Naive B cell (primary cell): ENCODE measurements around the gene FRZB. TPM values are rescaled to one million over a fixed set of nuclear protein-coding genes. Genes with fewer than 3 reads are reported as not detected.
"Not testable (repeated sequence)": the region's sequence is repeated elsewhere in the genome, so short reads cannot be mapped to it uniquely, and the experiment has no call there.

ENCODE experiments used
- ATAC-seq, 2 donors: fragments of 150-1000 bp; cut with Tn5 transposase; 2 replicates each; pipeline ENCODE4 v1.10.0; 2021; ENCODE audit warnings: low read depth in 2 of 2, mild to moderate bottlenecking in 2 of 2, moderate library complexity in 2 of 2
- DNase-seq: peaks from one replicate; pipeline ENCODE4 v3.0.0; 2022
- H3K27ac Mint-ChIP-seq, 6 donors: one replicate each; pipeline ENCODE4 v1.8.0; 2020 to 2022; ENCODE audit warnings: mild to moderate bottlenecking in 6 of 6, mixed read lengths in 6 of 6, moderate library complexity in 5 of 6, inconsistent platforms in 2 of 6
- H3K27me3 Mint-ChIP-seq, 3 donors: one replicate each; pipeline ENCODE4 v1.8.0; 2021 to 2022; ENCODE audit warnings: mixed read lengths in 3 of 3, mild to moderate bottlenecking in 1 of 3
- H3K36me3 Mint-ChIP-seq, 2 donors: one replicate each; pipeline ENCODE4 v1.8.0; 2020 to 2022; ENCODE audit warnings: mixed read lengths in 2 of 2, inconsistent platforms in 1 of 2, mild to moderate bottlenecking in 1 of 2
- H3K4me1 Mint-ChIP-seq, 3 donors: one replicate each; pipeline ENCODE4 v1.8.0; 2020 to 2022; ENCODE audit warnings: mixed read lengths in 3 of 3, inconsistent platforms in 1 of 3, mild to moderate bottlenecking in 1 of 3, moderate library complexity in 1 of 3
- H3K4me3 Mint-ChIP-seq, 8 donors: one replicate each; pipeline ENCODE4 v1.8.0; 2020 to 2022; ENCODE audit warnings: mild to moderate bottlenecking in 8 of 8, mixed read lengths in 8 of 8, moderate library complexity in 8 of 8, inconsistent platforms in 2 of 8
- H3K9me3 Mint-ChIP-seq, 7 donors: one replicate each; pipeline ENCODE4 v1.8.0; 2020 to 2022; ENCODE audit warnings: mixed read lengths in 7 of 7, mild to moderate bottlenecking in 5 of 7, inconsistent platforms in 2 of 7, moderate library complexity in 1 of 7
- polyA plus RNA-seq, 6 donors: library from polyadenylated mRNA; unstranded; fragments of 300-500 nt; fragmentation: Illumina TruSeq; gene quantifications; one replicate each; pipeline ENCODE4 v1.2.3, GENCODE V29; 2021; ENCODE audit warnings: low read depth in 6 of 6

FRZB gene
- polyA plus RNA-seq, 6 donors from 2014 or later = not detected

DNA sequence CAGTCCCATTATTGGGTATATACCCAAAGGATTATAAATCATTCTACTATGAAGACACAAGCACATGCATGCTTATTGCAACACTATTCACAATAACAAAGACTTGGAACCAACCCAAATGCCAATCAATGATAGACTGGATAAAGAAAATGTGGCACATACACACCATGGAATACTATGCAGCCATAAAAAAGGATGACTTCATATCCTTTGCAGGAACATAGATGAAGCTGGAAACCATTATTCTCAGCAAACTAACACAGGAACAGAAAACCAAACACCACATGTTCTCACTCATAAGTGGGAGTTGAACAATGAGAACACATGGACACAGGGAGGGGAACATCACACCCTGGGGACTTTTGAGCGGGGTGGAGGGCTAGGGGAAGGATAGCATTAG lies 13.7 kb upstream of the FRZB start:
- ATAC-seq, DNase-seq, H3K36me3 Mint-ChIP-seq, H3K27ac Mint-ChIP-seq, H3K27me3 Mint-ChIP-seq, H3K4me3 Mint-ChIP-seq, H3K4me1 Mint-ChIP-seq: not testable (repeated sequence)
- H3K9me3 Mint-ChIP-seq = peaks cover 11 to 39% (median 19%) of the 10 kb centered on the region in 7 donors

DNA sequence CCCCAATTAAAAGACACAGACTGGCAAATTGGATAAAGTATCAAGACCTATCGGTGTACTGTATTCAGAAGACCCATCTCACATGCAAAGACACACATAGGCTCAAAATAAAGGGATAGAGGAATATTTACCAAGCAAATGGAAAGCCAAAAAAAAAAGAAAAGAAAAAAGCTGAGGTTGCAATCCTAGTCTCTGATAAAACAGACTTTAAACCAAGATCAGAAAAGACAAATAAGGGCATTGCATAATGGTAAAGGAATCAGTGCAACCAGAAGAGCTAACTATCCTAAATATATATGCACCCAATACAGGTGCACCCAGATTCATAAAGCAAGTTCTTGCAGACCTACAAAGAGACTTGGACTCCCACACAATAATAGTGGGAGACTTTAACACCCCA lies 10.2 kb upstream of the FRZB start:
- not testable (repeated sequence) for H3K4me1 Mint-ChIP-seq

DNA sequence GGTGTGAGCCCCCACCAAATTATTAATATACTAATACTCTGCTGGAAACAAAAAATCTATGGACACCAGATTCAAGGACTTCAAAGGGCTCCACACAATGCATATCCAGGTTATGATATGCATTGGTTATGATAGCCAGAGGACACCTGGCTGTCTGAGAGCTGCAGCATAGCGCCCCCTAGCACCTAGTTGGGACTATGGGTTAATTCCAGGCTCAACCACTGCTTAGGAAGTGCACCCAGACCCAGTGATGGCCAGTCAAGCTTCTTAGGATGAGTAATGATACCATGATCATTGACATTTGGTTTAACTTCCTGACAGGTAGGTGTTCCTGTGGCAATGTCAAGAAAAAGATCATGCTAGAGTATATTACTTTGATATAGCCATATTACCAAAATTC lies 3.8 kb upstream of the FRZB start:
- no peak for DNase-seq
- no peak overlapping the region for H3K27ac Mint-ChIP-seq

More for the DNA sequence above, 10.2 kb upstream of the FRZB start:
- not testable (repeated sequence) for ATAC-seq, H3K27me3 Mint-ChIP-seq, H3K4me3 Mint-ChIP-seq, H3K27ac Mint-ChIP-seq, H3K36me3 Mint-ChIP-seq, DNase-seq
- H3K9me3 Mint-ChIP-seq = peaks cover 11 to 52% (median 19%) of the 10 kb centered on the region in 7 donors

DNA sequence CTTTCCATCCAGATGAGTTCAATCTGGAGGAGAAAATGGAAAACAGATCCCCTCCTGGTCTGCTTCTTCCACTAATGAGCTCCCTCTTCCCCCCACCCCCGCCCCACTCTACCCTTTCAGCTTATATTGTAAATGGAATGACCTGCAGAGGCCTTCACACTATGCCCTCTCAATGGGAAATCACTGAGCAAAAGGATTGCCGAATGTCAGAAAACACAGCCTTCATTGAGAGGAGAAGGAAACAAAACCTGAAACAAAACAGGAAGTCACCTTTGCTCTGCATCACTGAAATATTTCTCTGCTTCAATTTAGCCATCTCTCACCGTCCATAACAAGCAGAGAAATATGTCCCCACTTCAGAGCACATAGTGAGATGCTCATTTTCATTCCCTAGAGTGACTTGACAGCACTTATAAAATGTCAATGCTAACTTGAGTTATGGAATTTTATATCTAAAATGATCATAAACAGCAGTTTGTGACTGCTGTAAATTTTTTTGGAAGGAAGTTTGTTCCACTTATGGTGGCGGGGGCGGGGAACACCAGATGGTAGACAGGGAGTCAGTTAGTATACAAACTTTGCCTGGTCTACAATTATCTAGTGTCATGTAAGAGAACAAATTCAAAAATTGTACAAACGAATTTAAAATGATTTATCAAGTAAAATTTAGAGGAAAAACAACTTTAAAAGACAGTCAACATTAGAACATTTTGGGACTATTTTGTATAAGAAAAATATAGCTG lies 1.8 kb upstream of the FRZB start:
- H3K4me3 Mint-ChIP-seq = no peak overlapping the region

More for the DNA sequence above, 3.8 kb upstream of the FRZB start:
- peaks cover 42 to 54% (median 43%) of the 10 kb centered on the region in 3 donors for H3K27me3 Mint-ChIP-seq
- H3K4me3 Mint-ChIP-seq = no peak overlapping the region
- ATAC-seq = no peak
- peaks cover 0 to 17% (median 4%) of the 10 kb centered on the region in 7 donors for H3K9me3 Mint-ChIP-seq
- peaks cover 13 to 19% (median 19%) of the 10 kb centered on the region in 3 donors for H3K4me1 Mint-ChIP-seq
- H3K36me3 Mint-ChIP-seq = peaks cover 0 to 14% of the 10 kb centered on the region in 2 donors

DNA sequence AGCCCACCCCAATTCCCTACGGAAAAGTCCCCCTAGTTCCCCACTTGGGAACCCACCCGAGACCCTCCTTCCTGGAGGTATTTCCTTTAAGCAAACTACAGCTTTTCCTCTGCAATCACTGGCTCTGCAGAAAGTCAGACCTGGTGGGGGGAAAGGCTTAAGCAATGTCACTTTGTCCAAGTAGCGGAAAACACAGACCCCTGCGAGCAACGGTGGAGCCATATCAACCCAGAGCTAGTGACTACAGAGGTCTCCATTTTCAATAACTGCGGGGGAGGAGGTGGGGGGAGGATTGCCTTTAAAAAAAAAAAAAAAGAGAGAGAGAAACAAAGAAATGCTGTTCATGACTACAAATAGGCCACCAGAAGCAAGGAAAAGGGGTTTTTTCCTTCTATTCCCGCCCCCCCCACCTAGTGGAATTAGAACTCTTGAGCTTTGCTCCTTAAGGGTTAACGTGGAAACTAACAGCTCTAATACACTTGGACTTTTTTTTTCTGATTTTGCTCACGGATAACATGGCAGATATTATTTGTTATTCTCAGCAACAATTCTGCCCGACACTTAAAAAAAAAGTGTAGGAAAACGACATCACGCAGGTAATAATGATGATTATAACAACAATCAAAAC lies 1.1 kb upstream of the FRZB start:
- peak overlapping the region in 2 of 8 donors; percentile 25 to 74 for H3K4me3 Mint-ChIP-seq
- DNase-seq (no peak), ATAC-seq (no peak)
- peaks cover 59 to 70% (median 60%) of the 10 kb centered on the region in 3 donors for H3K27me3 Mint-ChIP-seq
- H3K9me3 Mint-ChIP-seq = peaks cover 0 to 3% (median 0%) of the 10 kb centered on the region in 7 donors
- peaks cover 0 to 14% of the 10 kb centered on the region in 2 donors for H3K36me3 Mint-ChIP-seq
- no peak overlapping the region for H3K27ac Mint-ChIP-seq
- H3K4me1 Mint-ChIP-seq = peaks cover 13 to 19% (median 19%) of the 10 kb centered on the region in 3 donors

More for the DNA sequence above, 1.8 kb upstream of the FRZB start:
- H3K9me3 Mint-ChIP-seq = peaks cover 0 to 6% (median 0%) of the 10 kb centered on the region in 7 donors
- ATAC-seq (no peak), DNase-seq (no peak)
- peaks cover 13 to 19% (median 19%) of the 10 kb centered on the region in 3 donors for H3K4me1 Mint-ChIP-seq
- H3K27ac Mint-ChIP-seq = no peak overlapping the region
- peaks cover 59 to 67% (median 60%) of the 10 kb centered on the region in 3 donors for H3K27me3 Mint-ChIP-seq
- H3K36me3 Mint-ChIP-seq = peaks cover 0 to 14% of the 10 kb centered on the region in 2 donors

DNA sequence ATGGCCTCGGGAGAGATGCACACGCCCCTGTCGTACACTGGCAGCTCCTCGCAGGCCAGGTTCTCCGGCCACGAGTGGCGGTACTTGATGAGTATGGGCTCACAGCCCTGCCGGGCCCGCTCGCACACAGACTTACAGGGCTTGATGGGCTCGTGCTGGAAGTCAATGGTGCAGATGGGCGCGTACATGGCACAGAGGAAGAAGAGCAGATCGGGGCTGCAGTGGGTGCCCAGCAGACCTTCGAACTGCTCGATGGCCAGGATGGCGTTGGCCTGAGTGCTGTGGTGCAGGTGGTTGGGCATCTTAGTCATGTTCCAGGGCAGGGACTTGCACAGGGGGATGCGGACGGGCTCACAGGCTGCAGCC lies 359 bp downstream of the FRZB start:
- DNase-seq (no peak), ATAC-seq (peak in 1 of 2 donors; percentile 9)
- H3K9me3 Mint-ChIP-seq = no peaks in the 10 kb centered on the region
- H3K27ac Mint-ChIP-seq = peak overlapping the region in 2 of 6 donors; percentile 6 to 52
- H3K4me1 Mint-ChIP-seq = peaks cover 13 to 19% (median 19%) of the 10 kb centered on the region in 3 donors
- peaks cover 49 to 67% (median 52%) of the 10 kb centered on the region in 3 donors for H3K27me3 Mint-ChIP-seq
- peaks cover 0 to 14% of the 10 kb centered on the region in 2 donors for H3K36me3 Mint-ChIP-seq
- peak overlapping the region in 6 of 8 donors; percentile 34 to 74 (median 67) for H3K4me3 Mint-ChIP-seq

DNA sequence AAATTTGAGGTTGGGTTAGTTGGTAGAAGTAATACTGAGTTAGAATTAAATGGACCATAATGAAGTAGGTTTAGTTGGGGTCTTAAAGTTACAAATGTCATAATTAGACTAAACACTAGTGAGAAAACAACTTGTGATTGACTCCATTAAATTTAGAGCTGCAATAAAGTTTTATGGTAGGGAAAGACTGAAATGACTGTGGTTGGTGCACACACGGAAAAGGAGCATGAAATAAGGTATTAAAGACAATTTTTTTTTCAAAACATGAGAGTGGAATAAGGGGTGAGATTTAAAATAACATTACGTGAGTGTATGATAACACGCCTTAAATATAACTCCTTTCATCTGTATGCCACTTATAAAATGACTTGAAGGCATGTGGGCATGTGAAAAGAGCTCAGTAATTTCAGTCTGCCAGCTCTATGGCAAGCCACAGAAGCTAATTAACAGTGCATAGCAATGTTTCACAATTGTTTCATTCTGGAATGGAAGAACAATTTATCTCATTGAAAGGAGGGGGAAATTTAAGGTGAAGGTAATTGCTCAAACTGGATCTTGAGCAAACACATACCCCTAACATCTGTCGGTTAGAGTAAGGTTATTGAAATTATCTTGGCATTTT lies 1.4 kb downstream of the FRZB start:
- Mint-ChIP-seq H3K4me3 (peak overlapping the region in 2 of 8 donors; percentile 25 to 40), H3K27me3 (peaks cover 55 to 68% (median 58%) of the 10 kb centered on the region in 3 donors)

DNA sequence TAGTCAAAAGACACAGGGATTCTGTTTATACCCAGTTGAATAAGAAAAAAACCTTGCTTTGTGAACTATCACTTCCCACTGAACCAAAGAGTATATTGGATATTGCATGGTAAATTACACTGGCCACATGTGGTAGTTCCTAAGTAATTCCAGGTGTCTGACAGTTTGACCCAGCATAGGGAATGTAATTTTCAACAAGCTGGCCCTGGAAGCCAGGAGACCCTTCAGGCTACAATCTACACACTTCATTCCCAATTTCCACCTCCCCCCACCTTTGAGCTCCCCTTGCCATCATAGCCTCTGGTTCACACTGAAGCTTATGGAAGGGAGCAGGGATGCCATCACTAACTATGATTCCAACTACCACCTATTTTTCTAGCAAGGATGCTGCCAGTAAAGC lies 2.8 kb downstream of the FRZB start:
- no peak overlapping the region for H3K27ac Mint-ChIP-seq
- ATAC-seq = no peak
- no peak for DNase-seq
- H3K4me3 Mint-ChIP-seq = no peak overlapping the region
- peaks cover 56 to 60% (median 57%) of the 10 kb centered on the region in 3 donors for H3K27me3 Mint-ChIP-seq
- peaks cover 13 to 19% (median 19%) of the 10 kb centered on the region in 3 donors for H3K4me1 Mint-ChIP-seq
- H3K9me3 Mint-ChIP-seq = no peaks in the 10 kb centered on the region
- H3K36me3 Mint-ChIP-seq = peaks cover 0 to 14% of the 10 kb centered on the region in 2 donors

More for the DNA sequence above, 1.4 kb downstream of the FRZB start:
- Mint-ChIP-seq H3K27ac (no peak overlapping the region), H3K36me3 (peaks cover 0 to 14% of the 10 kb centered on the region in 2 donors), H3K4me1 (peaks cover 13 to 19% (median 19%) of the 10 kb centered on the region in 3 donors), H3K9me3 (no peaks in the 10 kb centered on the region)
- ATAC-seq (no peak), DNase-seq (no peak)

DNA sequence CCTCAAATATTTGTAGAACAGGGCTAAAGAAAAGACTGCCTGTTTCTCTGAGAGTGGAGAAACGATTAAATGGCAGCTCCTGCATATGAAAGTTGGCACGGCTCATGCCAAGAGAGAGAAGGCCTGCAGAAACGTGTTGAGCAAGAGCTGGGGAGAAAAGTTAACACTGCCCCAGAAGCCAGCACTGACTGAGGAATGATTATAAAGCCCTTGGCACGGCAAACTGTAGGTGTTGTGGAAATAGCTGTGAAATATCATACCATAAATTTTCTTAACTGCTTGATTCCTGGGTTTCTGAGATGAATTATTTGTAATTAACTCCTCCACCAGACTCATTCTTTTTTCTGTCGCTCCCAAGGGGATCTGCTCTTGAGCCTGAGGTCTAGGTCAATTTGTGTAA lies 4.3 kb downstream of the FRZB start:
- H3K36me3 Mint-ChIP-seq = peaks cover 0 to 14% of the 10 kb centered on the region in 2 donors

DNA sequence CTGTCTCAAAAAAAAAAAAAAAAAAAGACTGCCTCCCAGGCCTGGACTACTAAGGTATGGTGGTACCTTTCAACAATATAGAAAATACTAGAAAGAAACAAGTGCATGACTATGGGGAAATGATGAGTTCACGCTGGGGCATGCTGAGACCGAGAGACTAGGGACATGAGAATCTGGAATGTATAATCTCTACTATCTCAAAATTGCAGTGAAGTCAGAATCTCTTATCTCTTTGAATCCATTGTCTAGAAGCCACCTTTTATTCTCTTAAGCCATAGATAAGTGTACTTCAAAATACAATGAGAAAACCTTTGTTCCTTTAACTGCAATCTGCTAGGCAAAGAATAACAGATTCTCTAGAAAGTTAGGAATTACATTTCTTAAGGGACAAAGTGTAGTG lies 5.6 kb downstream of the FRZB start:
- ATAC-seq = no peak
- H3K27me3 Mint-ChIP-seq = peaks cover 29 to 39% (median 34%) of the 10 kb centered on the region in 3 donors
- peaks cover 0 to 5% of the 10 kb centered on the region in 2 donors for H3K36me3 Mint-ChIP-seq
- peaks cover 2 to 4% (median 3%) of the 10 kb centered on the region in 3 donors for H3K4me1 Mint-ChIP-seq
- no peak overlapping the region for H3K27ac Mint-ChIP-seq
- no peak overlapping the region for H3K4me3 Mint-ChIP-seq
- H3K9me3 Mint-ChIP-seq = peaks cover 0 to 14% (median 4%) of the 10 kb centered on the region in 7 donors
- DNase-seq = no peak

More for the DNA sequence above, 4.3 kb downstream of the FRZB start:
- DNase-seq (no peak), ATAC-seq (no peak)
- H3K4me1 Mint-ChIP-seq = peaks cover 9 to 17% (median 13%) of the 10 kb centered on the region in 3 donors
- peaks cover 0 to 10% (median 4%) of the 10 kb centered on the region in 7 donors for H3K9me3 Mint-ChIP-seq
- H3K4me3 Mint-ChIP-seq = no peak overlapping the region
- no peak overlapping the region for H3K27ac Mint-ChIP-seq
- H3K27me3 Mint-ChIP-seq = peaks cover 41 to 51% (median 45%) of the 10 kb centered on the region in 3 donors

DNA sequence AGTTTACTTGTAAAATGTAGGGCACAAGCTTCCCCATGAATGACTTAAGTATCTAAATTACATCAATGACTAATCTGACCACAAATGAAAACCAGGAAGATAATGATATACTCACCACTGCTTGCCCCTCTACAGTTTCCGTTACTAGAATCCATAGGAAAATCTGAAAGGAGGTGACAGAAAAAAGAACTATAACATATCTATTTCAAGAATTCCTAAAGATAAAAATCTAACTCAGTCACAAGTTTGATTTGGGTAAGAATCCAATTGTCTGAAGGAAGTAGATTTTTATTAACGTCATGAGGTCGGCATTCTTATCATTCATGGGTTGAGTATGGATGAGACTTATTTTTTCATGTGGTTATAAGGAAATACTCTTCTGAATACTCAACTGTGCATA lies 7.8 kb downstream of the FRZB start:
- peaks cover 8 to 28% (median 22%) of the 10 kb centered on the region in 3 donors for H3K27me3 Mint-ChIP-seq
- DNase-seq = no peak
- no peak overlapping the region for H3K4me3 Mint-ChIP-seq
- no peaks in the 10 kb centered on the region for H3K4me1 Mint-ChIP-seq
- H3K27ac Mint-ChIP-seq = no peak overlapping the region
- H3K36me3 Mint-ChIP-seq = no peaks in the 10 kb centered on the region
- ATAC-seq = no peak
- H3K9me3 Mint-ChIP-seq = peaks cover 0 to 14% (median 4%) of the 10 kb centered on the region in 7 donors

DNA sequence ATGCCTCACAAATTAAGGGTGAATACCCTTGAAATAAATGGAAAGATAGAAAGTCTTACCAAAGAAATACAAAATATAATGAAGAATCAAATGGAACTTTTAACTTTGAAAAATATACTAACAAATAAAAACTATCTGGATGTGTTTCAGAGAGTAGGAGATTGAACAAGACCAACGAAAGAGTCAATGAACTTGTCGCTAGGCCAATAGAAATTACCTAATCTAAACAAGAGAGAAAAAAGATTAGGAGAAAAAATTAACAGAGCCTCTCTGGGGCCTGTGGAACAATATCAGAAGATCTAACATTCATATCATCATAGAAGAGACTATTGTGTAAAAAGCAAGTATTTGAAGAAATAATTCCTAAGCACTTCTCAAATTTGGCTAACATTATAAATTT lies 11.1 kb downstream of the FRZB start:
- no peak overlapping the region for H3K27ac Mint-ChIP-seq
- H3K4me1 Mint-ChIP-seq = no peaks in the 10 kb centered on the region
- no peaks in the 10 kb centered on the region for H3K36me3 Mint-ChIP-seq
- DNase-seq (no peak), ATAC-seq (no peak)
- no peak overlapping the region for H3K4me3 Mint-ChIP-seq
- H3K9me3 Mint-ChIP-seq = peaks cover 0 to 14% (median 4%) of the 10 kb centered on the region in 7 donors
- peaks cover 9 to 31% (median 17%) of the 10 kb centered on the region in 3 donors for H3K27me3 Mint-ChIP-seq

DNA sequence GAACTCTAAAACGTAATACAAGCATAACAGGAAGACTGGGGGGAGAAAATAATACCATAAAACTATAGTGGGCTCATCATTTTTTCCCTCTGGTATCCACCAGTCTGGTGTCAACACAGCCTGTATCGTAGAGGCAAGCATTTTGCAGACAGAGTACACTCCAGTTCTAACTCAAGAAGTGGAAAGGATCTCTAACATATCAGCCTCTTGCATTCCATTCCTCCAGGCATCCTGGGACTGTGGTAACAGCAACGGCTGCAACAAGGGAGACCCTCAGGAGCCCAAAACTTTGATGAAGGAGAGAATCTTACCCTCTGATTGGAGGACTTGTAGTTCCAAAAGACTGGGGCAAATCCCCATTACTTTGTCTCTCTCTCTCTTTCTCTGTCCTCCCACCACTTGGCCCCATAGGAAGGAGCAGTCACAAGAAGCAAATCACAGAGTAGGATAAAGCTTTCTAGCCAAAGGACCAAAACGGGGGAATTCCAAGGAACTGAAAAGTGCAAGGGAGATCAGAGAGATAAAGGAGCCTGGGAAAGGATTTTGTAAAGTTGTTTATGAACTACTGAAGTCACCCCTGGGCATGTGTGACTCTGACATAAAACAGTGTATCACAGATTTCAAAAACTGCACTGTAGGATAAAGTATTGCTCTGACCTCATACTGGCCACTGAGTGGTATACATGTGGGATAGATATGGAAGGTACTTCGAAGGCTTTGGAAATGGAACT lies 11.9 kb downstream of the FRZB start:
- DNase-seq (no peak), ATAC-seq (no peak)
- Mint-ChIP-seq H3K4me1 (no peaks in the 10 kb centered on the region), H3K36me3 (no peaks in the 10 kb centered on the region), H3K4me3 (no peak overlapping the region), H3K27me3 (peaks cover 5 to 26% (median 14%) of the 10 kb centered on the region in 3 donors), H3K27ac (no peak overlapping the region), H3K9me3 (peaks cover 0 to 14% (median 4%) of the 10 kb centered on the region in 7 donors)
